K562 (cell line): Measurements from ENCODE around the gene PRSS1.

ENCODE experiments used
- CTCF ChIP-seq, 3 experiments: IDR thresholded peaks in 2 of 3; conservative IDR thresholded peaks in 1 of 3; 2 replicates each; pipeline ENCODE4 v1.5.1; 2011 to 2012; ENCODE audit warnings: low read length in 3 of 3, mild to moderate bottlenecking in 3 of 3, control low read depth in 2 of 3, improper control_type of control experiment in 1 of 3, inconsistent platforms in 1 of 3, low read depth in 1 of 3, mixed read lengths in 1 of 3, moderate library complexity in 1 of 3; ENCODE audit not compliant: insufficient read depth in 2 of 3
- DNMT1 ChIP-seq: fragments of 450-650 bp; IDR thresholded peaks from 2 replicates; pipeline ENCODE4 v1.6.1; 2016; ENCODE audit warnings: antibody characterized with exemption, mild to moderate bottlenecking
- GABPA ChIP-seq: fragments of 200-800 bp; sonication (Bioruptor generic); conservative IDR thresholded peaks from 2 replicates; pipeline ENCODE4 v1.6.1; 2016; ENCODE audit warnings: low read depth, missing genetic modification characterization, missing compliant biosample characterization
- HMG20B ChIP-seq: fragments of 250-450 bp; sonication (Bioruptor Pico); IDR thresholded peaks from 2 replicates; pipeline ENCODE4 v1.5.0; 2021; ENCODE audit warnings: mild to moderate bottlenecking
- PREB ChIP-seq: sonication (generic); formaldehyde crosslinking; IDR thresholded peaks from 2 replicates; pipeline ENCODE4 v1.8.1; 2023; ENCODE audit warnings: mild to moderate bottlenecking, missing genetic modification reagents
- RBFOX2 ChIP-seq: fragments of 200-400 bp; formaldehyde crosslinking; IDR thresholded peaks from 2 replicates; pipeline ENCODE4 v1.6.1; 2017; ENCODE audit warnings: low read depth, mild to moderate bottlenecking, low read length, moderate library complexity
- SAP30 ChIP-seq: fragments of 200-600 bp; sonication (generic); IDR thresholded peaks from 2 replicates; pipeline ENCODE4 v1.6.1; 2012; ENCODE audit warnings: borderline replicate concordance, low read depth, mild to moderate bottlenecking, moderate library complexity, low read length, control low read depth, inconsistent platforms; ENCODE audit not compliant: insufficient read depth, poor library complexity, severe bottlenecking
- ZBTB1 ChIP-seq: sonication (generic); formaldehyde crosslinking; IDR thresholded peaks from 2 replicates; pipeline ENCODE4 v1.8.1; 2023; ENCODE audit warnings: missing genetic modification reagents, low read depth, mild to moderate bottlenecking, borderline replicate concordance
- ZBTB26 ChIP-seq: fragments of 450-650 bp; formaldehyde crosslinking; IDR thresholded peaks from 2 replicates; pipeline ENCODE4 v1.4.0; 2022; ENCODE audit warnings: missing genetic modification characterization

GRCh38 chr7:142718313-142718712 is 31.0 kb upstream of the PRSS1 start:
- TF ChIP-seq GABPA, result no peak
- no peak for TF ChIP-seq HMG20B (CRISPR knock-in tag)
- TF ChIP-seq SAP30, result no peak
- TF ChIP-seq CTCF (IDR thresholded peaks at IDR 0.05 in 2 of 3, conservative IDR thresholded peaks at IDR 0.05 in 1 of 3; ENCODE audit: insufficient read depth in 2 of 3, low read depth in 1 of 3, low read length in 3 of 3), result no peak
- TF ChIP-seq ZBTB1 (CRISPR knock-in tag), result no peak
- no peak for TF ChIP-seq RBFOX2
- no peak for TF ChIP-seq DNMT1
- no peak for TF ChIP-seq ZBTB26
- TF ChIP-seq PREB (CRISPR knock-in tag), result no peak
